Lower lobe of right lung (tissue), 1 donor: ENCODE measurements around the gene IL1RAPL1. TPM values are rescaled to one million over a fixed set of nuclear protein-coding genes. Genes with fewer than 3 reads are reported as not detected.

Source experiments
- microRNA-seq: library from miRNA; unstranded; fragments of <30 nt; microRNA quantifications from one replicate; pipeline ENCODE4 v1.2.0, GENCODE V29; 2020; ENCODE audit warnings: borderline number of aligned reads
- total RNA-seq: library from RNA; stranded (reverse); fragmentation: NEBNext Ultra II Directional; extraction: Animal tissue kit (Norgen Biotek cat#: 25700); gene quantifications from one replicate; pipeline ENCODE4 v1.2.1, GENCODE V29; 2021
- donor health status: DM: no; HTN: yes; CAD: no; lungs with severe emphysema.

The IL1RAPL1 gene
- total RNA-seq, 1 donor from 2014 or later = not detected

Small RNA genes within 50 kb of the gene (microRNA-seq; reads per million reads assigned to microRNA genes)
- gene MIR4666B = not detected
